HG03354 (cell line): Measurements from ENCODE around the gene MAPK10.
A peak's percentile ranks its signal among the peaks of the same experiment; 100 is the strongest.

Source experiments
- ATAC-seq: cut with Tn5 transposase; IDR thresholded peaks from one replicate; pipeline ENCODE4 v1.9.1; 2021; ENCODE audit warnings: mild to moderate bottlenecking; ENCODE audit not compliant: unreplicated experiment, poor library complexity, severe bottlenecking

The MAPK10 gene

DNA sequence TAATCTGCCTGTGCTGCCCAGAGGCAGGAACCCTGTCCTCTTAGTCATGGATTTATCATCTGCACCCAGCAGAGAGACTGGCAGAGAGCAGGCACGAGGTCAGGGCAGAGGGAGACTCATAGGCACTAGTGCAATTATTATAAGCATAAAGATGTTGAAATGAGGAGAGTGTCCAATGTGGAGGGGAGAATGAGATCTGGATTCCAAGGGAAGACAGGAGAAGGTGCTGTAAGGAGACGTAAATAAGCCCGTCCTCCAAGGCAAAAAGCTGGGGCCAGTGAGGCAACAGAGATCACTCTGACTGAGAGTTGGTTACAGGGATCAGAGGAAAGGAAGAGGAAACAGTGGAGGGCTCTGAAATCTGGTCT lies 406.2 kb downstream of the MAPK10 start:
- ATAC-seq = peak; percentile 20

DNA sequence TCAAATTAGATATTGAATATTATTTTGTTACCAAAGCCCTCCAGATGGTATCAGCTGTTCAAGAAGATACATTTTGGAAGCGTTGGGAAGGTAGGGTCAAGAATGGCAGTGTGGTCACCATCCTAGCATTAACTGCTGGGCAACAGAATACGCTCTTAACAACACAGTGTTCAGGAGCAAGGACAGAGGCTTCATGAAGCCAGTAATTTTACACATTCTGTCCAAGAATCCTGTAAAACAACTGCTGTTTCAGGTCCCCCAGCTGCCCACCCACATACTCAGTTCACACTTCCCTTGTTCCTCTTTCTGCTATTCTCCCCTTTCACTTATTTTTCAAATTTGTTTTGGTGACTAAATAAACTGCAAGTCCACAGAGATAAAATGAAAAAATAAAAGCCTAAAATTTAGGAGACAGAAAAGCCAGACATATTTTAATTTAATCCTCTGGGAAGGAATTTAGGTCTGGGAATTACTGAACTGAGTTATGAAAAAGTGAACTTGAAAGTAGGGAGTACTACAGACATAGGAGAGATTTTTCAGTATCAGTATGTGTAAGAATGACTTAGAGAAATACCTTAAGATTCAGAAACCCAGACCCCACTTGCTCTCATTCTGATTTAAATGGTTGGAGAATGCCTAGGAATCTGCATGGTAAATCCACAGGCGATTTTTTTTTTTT lies 406.7 kb downstream of the MAPK10 start:
- peak; percentile 64 for ATAC-seq

DNA sequence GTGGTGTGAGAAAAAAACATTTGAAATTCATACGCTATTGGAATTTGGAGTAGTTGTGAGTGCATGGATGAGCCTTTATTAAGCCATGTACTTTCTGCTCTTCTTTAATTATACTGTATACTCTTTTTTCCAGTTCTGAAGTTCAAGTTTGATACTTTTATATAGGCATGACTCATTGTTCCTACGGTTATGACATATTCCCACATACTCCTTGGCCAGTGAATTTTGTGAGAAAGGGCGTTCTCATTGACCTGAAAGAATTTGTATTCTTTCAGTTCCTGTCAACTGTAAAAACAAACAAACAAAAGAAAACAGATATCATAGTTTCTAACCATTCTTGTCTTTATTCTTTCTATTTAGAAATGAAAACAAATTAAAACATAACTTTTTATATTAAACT lies 407.3 kb downstream of the MAPK10 start:
- ATAC-seq = no peak

DNA sequence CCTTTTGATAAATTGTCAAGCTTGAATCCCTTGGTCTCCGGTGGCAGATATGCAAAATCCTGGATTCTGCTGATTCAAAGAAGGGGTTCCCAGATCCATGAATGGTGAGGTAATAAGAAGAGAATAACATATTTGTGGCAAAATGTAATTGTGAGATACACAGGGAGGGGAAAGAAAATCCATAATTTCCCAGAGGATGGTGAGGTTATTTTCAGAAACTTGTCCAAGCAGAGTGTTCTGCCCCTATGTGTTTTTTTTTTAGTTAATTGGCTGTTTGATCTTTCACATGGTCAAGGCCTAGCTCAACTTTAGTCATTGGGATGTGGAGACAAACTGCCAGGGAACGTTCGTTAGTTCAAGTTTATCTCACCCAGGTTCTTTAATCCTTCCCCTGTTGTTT lies 408.8 kb downstream of the MAPK10 start:
- no peak for ATAC-seq

DNA sequence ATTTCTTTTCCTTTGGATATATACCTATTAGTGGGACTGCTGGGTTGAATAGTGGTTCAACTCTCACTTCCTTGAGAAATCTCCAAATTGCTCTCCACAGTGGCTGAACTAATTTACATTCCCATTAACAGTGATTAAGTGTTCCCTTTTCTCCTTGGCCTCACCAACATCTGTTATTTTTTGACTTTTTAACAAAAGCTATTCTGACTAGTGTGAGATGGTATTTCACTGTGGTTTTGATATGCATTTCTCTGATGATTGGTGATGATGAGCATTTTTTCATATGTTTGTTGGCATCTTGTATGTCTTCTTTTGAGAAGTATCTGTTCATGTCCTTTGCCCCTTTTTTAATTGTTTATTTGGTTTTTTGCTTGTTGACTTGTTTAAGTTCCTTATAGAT lies 413.0 kb downstream of the MAPK10 start:
- ATAC-seq = no peak

DNA sequence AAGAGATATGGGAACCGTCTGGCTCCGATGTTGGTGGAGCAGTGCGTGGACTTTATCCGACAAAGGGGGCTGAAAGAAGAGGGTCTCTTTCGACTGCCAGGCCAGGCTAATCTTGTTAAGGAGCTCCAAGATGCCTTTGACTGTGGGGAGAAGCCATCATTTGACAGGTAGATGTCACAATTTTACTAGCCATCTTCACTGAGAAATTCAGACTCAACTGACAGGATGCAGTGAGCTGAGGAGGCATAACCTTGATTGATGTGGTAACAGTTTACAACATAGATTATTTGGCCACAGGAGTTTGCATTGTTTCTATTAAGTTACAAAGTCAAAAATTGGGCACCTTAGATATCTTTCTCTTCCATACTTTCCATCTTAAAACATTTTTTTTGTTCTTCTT lies 417.7 kb downstream of the MAPK10 start:
- no peak for ATAC-seq

DNA sequence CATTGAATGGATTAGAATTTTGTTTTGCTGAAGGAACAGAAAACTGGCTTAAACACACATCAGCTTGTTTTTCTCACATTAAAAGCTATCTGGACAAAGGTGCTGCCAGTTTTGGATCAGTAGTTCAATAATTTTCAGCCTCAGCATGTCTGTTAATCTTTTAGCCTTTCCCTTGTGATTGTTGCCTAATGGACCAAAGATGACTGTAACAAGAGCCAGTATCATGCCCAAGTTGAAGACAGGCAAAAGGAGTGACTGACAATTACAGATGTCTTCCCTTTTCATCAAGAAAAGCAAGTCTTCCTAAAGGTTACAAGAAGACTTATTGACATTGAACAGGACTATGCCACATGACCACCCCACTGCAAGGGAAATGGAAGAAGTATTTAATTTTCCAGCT lies 419.7 kb downstream of the MAPK10 start:
- ATAC-seq = no peak
